DND-41 (cell line): ENCODE results near the gene PDE1A.

Source experiments
- EZH2 ChIP-seq: IDR thresholded peaks from 3 replicates; pipeline ENCODE4 v1.6.1; 2012; ENCODE audit warnings: borderline replicate concordance, low read depth, mild to moderate bottlenecking, moderate library complexity, low read length, inconsistent platforms; ENCODE audit not compliant: severe bottlenecking
- TF ChIP-seq, protein P1 (sequence below): IDR thresholded peaks from 2 replicates; pipeline ENCODE4 v1.5.1; 2012; ENCODE audit warnings: borderline replicate concordance, low read length, moderate library complexity, mild to moderate bottlenecking; ENCODE audit not compliant: poor library complexity, severe bottlenecking; ENCODE audit errors: extremely low read depth

DNA sequence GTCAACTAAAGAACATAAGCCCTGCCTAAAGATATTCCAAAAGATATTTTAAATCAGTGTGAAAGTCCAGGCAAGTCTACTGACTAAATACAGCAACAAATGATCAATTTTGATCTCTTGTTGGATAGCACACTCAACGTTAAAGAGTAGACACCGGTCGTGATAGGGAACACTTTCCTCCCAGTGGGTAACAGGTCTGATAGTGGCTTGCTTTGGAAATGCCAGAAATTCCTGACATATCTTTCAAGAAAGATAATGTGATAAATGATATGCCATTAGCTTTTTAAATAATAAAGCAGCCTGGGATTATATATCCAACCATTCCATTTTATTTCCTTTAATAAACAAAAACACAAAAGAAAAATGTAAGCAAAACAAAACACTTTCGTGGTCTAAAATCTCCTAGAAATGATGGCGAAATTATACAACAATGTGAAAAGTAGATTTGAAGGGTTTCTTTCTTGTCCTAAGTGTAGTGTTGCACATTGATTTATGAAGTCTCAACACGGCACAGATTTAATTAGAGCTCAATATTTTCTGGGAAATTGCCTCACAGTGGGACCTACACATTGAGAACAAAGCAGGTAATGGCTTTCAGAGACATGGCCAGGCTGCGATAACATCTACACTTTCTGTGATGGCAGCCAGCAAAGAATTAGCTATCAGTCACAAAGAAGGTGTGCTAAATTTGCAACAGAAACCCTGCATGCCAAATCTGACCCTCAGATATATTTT is 282.6 kb downstream of the PDE1A start:
- TF ChIP-seq, protein P1, sequence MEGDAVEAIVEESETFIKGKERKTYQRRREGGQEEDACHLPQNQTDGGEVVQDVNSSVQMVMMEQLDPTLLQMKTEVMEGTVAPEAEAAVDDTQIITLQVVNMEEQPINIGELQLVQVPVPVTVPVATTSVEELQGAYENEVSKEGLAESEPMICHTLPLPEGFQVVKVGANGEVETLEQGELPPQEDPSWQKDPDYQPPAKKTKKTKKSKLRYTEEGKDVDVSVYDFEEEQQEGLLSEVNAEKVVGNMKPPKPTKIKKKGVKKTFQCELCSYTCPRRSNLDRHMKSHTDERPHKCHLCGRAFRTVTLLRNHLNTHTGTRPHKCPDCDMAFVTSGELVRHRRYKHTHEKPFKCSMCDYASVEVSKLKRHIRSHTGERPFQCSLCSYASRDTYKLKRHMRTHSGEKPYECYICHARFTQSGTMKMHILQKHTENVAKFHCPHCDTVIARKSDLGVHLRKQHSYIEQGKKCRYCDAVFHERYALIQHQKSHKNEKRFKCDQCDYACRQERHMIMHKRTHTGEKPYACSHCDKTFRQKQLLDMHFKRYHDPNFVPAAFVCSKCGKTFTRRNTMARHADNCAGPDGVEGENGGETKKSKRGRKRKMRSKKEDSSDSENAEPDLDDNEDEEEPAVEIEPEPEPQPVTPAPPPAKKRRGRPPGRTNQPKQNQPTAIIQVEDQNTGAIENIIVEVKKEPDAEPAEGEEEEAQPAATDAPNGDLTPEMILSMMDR, result no peak
- TF ChIP-seq EZH2, result no peak
